HG02885 (cell line): Measurements from ENCODE around the gene KRT16.
"Not testable (repeated sequence)": the region's sequence is repeated elsewhere in the genome, so short reads cannot be mapped to it uniquely, and the experiment has no call there.

ENCODE experiments used
- ATAC-seq: cut with Tn5 transposase; IDR thresholded peaks from one replicate; pipeline ENCODE4 v1.9.1; 2021; ENCODE audit warnings: mild to moderate bottlenecking; ENCODE audit not compliant: unreplicated experiment, poor library complexity

KRT16 gene

DNA sequence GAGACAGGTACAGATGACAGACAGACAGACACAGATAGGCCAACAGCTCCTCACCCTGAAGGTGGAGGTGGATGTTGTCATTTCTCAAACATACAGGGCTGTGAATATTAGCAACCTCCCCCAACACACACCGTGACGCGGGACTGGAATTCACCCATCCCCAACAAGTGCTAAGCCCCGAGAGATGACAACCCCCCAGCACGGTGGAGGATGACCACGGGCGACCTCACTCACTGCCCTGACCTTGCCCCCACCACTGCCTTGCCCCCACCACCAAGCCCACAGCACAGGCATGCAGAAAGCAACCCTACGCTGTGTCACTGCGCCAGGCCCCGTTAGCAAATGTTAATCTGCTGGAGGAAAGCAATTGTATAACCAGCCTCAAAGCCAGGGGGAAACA, 16.7 kb upstream of the KRT16 start:
- ATAC-seq, result no peak

DNA sequence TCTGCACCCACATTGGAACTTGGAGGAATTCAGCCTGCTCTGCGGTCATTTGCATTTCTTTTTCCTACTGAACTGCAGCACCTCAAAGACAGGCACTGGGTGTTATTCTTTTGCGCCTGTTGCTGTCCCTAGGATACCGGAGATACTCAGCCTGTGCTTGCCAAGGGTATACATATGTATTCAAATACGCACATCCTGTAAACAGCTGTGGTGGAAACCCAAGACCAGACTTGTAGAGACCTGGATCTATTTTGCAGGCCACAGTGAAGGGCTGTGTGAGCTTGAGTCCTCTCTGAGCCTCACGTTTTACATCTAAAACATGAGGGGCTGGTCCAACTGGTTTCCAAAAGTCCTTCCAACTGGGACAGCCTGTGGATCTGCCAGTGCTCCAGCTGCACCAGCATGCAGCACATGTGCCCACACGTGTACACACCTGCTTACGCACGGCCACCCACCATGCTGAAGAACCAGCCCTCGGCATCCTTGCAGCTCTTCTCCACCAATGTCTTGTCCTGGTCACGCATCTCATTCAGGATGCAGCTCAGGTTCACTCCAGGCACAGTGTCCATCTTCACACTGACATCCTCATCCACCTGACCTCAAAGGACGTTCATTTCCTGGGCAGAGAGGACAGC, 16.2 kb upstream of the KRT16 start:
- not testable (repeated sequence) for ATAC-seq

DNA sequence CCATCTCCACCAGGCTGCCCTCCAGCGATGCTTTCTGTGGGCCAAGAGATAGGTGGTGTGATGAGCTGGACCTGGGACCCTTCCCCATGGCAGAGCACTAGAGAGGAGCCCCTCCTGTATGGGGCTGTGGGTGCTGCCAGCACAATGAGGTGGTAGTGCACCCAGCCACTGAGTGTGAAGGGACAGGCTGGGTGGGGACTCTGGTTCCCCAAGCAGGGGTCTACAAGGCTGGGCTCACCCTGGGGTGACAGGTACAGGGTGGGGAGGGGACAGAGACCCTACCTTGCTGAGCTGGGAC, 15.5 kb upstream of the KRT16 start:
- not testable (repeated sequence) for ATAC-seq

DNA sequence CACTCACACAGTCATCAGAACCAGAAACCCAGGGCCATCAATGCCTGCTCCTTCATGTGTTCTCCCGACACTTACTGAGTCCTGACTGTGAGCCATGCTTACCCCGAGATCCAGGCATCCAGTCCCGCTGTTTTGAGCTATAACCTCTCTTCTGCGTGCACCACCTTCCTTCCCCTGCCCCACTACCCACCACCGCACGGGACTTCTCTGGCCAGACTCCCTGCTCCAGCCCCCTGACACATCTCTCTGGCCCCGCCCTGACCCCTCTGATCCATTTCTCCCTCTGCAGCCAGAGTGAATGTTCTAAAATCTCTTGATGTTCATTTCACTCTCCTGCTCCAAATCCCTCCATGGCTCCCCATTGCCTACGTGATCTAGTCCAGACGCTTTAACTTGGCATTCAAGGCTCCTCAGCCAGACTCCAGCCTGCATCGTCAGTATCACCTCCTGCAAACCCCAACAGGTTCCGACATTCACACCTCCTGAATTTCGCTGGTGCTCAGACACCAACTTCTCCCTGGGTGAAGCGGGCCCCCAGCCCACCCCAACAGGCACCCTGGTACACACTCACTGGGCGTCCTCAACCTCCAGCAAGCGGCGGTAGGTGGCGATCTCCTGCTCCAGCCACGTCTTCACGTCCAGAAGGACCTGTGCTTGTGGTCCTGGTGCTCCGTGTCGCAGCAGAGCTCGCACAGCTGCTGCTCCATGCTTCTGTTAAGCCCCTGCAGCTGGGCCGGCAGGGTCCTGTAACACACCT, 14.9 kb upstream of the KRT16 start:
- ATAC-seq, result no peak

DNA sequence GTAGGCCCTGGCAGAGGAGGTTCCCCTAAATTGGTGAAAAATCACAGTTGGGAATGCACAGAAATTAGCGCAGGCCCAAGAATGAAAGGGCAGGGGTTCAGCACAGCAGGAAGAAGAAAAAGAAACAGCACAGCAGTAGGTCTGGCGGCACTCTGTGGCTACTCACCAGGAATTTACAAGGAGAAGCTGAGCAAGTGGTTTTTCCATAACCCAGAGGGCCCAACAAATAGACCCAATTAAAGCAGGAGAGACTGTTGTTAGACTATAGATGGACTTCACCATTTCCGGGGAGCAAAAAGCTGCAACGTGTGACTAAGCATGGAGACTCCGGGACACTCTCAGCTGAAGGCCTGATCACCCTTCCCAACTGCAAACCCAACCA, 14.3 kb upstream of the KRT16 start:
- ATAC-seq, result not testable (repeated sequence)

DNA sequence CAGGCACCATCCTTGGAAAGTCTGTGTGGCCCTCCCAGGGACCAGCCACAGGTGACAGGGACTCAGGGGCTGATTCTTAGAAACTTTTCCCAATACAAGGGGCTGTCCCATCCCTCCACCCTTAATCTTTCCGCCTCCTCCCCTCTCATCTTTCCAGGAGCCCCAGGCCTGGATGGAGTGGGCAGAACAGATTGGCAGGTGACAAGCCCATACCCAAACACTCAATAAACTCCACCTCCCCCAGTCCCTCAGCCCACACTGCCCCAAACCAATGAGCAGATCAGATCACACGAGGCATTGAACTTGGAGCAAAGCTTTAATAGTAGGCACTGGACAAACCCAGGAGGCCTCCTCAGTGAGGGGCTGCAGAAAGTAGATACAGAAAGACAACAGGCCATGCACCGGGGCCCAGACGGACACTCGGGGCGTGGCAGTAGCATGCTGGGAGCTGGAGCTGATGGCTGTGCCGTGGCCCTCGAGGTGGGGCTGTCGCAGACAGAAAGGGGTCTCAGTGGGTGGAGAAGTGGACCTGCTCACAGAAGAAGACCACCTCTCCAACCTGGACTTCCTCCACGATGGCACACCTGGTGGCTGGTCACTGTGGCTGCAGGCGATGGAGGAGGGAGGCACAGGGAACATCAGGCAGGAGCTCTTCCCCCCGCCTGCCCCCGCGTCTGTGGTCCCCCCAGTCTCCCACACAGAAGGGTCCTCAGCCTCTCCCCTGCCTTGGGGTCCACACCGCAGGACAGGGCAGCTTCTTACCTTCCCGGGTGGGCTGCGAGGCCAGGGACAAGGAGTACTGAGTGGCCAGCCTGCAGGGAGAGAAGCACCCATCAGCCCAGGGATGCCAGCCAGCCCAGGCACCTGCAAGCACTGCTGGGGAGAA, 13.7 kb upstream of the KRT16 start:
- ATAC-seq, result not testable (repeated sequence)

DNA sequence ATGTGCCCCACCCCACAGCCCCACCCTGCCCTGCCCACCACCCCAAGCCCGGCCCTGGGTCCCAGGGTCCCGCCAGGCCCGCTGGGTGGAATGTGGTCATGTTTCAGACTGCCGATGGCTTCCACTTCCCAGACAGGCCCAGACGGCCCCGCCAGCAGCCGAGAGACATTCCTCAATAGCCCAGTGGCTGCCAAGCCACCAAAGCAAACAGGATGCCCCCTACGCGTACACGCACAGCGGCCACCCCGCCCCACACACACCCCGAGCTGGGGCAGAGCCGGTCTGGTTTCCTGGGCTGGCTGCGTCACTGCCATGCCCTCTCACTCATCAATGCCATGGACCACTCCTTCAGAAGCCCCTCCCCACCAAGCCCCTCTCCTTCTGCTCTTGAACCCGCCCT, 13.0 kb upstream of the KRT16 start:
- ATAC-seq, result no peak

DNA sequence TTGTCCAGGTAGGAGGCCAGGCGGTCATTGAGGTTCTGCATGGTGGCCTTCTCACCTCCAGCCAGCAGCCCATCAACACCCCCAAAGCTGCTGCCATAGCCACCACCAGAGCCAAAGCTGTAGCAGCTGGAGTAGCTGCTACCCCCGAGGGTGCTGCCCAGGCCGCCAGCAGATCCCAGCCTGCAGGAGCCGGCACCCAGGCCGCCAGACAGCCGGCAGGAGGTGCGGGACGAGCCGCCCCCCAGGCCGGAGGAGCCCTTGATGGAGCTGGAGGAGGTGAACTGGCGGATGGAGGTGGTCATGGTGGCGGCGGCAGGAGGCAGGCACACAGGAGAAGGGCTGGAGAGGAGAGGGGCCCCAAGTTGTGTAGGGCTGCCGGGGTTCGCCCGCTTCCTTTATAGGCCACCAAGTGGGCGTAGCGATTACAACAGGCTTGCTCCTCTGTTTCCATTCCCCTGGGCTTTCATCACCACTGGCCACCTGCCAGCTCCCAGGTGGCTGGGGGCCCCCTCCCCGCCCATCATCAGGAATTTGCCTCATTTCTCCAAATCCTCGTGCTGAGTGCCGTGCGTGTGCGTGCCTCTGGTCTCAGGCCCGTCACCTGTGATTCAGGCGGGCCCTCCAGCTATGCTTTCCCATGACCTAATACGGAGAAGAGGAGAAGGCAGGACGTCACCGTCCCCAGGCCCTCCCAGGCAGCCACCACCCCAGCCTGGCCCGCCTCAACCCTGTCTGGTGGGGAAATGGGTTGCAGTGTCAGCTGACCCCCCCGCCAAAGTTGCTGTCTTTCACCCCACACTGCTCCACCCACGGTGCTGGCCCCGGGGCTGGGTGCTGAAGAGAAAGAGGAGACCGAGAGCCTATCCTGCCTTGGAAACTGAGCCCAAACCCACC, 11.9 kb upstream of the KRT16 start, which contains the start of gene KRT17:
KRT17 (minus strand) TSS at position 368 of the 894 bp plus-strand sequence; CDS start at position 302, 66 bp downstream.
- ATAC-seq, result no peak

DNA sequence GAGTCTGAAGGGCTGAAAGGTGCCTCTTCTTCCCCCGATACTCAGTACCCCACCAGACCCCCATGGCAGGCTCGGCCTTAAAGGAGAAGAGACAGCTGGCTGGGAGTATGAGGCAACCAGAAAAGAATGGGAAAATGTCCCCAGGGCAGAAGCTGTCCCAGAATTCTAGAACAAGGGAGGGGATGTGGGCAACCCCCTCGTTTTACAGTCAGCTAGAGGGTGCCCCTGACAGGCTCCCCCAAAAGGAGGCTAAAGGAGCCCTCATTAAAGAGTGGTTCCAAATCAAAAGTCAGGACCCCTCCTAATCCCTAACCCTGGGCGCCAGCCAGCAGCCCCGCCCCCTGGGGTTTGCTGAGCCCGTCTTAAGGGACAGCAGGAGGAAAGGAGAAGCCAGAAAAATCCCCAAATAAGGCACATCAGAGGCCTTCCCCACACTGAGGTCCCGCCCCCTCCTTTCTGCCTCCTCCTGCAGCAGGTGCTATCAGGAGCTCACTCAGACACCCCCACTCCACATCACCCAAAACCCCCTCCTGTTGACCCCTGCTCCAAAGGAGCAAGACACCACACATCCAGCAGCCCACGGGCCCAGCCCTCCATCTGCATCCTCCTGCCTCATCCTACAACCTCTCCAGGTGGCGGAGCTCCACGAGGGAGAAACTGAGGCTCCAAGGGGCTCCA, 10.8 kb upstream of the KRT16 start:
- not testable (repeated sequence) for ATAC-seq

DNA sequence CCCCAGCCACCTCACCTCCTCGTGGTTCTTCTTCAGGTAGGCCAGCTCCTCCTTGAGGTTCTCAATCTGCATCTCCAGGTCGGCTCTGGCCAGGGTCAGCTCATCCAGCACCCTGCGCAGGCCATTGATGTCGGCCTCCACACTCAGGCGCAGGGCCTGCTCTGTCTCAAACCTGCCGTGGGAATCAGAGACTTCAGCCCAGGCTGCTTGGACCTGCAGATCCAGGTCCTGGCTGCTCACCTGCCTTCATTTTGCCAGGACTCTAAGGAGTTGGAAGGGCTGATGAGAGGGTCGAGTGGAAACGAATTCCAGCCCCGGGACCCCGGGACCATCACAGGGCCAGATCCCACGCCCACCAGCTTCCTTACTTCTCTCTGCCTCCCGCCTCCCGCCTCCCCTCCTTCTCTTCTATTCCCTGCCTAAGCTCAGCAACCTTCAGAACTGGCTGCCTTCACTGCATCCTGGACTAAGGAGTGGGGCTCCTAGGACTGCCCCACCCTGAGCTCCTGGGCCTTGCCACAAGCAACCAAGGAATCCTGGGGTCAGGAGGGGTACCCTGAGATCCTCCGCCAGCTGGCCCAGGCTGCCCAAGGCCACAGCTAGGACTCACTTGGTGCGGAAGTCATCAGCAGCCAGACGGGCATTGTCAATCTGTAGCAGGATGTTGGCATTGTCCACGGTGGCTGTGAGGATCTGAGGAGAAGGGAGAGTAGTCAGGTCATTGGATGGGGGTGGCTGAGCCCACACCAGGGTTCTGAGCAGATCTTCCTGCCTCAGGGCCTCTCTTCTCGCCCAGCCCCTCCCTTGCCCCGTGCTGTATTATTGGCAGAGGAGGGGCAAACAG, 10.0 kb upstream of the KRT16 start:
- not testable (repeated sequence) for ATAC-seq

DNA sequence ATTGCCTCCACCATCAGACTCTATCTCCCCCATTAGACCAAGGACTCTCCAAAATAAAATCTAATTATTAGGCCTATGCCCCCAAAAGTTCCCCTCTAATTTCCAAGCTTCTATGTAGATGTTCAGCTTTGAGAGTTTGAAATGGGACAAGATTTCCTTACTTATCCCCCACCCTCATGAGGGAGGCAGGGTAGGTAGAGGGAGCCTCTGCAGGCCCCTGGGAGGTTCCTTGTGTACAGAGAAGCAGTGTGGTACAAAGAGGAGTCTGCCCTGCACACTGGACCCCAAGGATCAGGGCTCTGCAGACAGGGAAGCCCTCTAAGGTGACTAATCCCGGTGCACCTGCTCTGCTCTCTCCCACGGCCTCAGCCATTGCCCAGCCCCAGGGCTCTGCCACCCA, 9.3 kb upstream of the KRT16 start:
- no peak for ATAC-seq

DNA sequence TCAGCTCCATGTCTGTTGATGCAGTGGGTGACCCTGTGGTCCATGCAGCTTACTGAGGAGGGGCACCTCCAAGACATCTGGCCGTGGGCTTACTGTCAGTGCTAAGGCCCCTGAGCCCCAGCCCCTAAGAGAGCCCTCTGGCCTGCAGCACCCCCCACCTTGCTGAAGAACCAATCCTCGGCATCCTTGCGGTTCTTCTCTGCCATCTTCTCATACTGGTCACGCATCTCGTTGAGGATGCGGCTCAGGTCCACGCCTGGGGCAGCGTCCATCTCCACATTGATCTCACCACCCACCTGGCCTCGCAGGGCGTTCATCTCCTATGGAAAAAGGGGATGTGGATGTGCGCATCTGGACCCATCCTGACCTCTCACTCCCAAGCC, 8.9 kb upstream of the KRT16 start:
- not testable (repeated sequence) for ATAC-seq

DNA sequence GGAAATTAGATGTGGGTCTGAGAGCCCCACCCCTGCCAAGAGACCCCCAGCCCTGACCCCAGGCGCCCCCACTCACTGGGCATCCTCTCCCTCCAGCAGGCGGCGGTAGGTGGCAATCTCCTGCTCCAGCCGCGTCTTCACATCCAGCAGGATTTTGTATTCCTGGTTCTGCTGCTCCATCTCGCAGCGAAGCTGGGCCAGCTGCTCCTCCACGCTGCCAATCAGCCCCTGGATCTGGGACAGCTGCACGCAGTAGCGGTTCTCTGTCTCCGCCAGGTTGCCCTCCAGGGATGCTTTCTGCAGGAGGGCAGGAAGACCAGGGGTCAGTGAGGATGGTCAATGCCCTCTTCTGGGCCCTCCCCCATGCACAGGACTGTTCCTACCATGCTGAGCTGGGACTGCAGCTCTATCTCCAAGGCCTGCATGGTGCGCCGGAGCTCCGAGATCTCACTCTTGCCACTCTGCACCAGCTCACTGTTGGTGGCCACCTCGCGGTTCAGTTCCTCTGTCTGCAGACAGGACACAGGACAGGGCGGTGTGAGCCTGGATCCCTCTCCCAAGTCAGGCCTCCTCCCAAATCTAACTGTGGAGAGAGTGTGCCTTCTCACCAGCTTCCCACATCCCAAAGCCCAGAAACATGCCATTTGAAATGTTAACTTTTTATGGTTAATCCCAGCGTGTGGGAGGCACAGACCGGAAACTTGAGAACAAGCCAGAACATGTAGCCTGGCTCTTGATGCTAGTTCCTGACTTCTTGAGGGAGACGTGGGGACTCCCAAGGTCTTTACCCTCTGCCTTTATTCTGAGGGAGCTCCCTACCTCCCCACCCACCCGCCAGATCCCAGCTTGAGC, 8.2 kb upstream of the KRT16 start:
- no peak for ATAC-seq

DNA sequence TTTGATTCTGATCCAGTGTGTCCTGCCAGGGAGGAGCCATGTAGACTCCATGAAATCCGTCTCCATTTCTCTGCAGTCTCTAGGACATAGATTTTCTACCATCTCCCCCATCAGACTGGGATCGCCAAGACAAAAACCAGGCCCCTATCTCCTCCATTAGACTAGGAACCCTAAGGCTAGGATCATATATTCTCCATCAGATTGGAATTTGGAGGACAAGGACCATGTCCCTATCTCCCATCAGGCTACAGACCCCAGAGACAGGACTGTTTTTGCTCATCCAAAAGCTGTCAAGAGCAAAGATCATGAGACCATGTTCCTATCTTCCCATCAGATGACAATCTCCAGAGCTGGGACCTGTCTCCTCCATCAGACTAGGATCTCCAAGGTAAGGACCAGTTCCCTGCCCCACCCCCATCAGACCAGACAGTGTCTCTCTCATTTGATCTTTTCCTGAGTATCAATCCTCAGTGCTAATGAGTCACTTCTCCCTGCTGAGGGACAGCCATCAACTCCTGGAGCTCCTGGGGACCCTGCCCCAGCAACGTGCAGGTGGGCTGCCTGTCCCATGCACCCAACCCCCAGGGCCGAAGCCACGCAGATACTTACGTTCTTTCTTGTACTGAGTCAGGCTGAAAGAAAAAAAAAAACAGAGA, 7.5 kb upstream of the KRT16 start:
- ATAC-seq, result not testable (repeated sequence)

DNA sequence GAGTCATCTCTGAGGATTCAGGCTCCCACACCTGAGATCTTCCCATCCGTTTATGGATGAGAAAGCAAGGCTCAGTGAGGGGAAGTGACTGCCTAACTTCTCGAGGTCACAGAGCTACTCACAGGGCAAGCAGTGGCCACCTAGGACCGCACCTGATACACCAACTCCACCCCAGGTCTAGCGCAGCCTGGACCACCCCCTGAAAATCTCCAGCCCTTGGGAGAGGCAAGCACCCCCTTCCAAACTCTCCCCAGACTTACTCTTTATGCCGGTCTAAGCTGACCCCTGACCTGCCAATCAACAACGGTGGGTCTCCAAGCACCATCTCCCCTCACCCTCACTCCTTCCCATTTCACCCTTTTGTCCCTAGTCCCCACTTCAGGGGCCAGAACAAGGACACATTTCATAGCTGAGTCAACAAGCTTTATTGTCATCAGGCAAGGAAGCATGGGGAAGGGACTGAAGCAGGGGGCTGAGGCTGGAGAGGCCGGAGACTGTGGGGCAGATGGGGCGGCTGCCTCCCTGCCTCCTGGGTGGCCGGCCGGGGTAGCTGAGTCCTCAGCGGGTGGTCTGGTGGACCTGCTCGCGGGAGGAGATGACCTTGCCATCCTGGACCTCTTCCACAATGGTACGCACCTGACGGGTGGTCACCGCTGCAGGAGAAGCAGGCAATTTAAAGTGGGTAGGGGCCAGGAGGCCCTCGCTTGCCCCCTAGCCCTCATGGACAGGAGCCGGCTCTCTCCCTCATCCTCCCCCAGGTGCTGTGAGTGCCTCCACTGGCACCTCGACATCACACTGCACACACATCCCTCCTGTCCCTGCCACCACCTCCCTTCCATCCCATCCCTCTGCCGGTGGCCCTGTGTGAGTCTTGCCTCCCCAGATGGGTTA, 6.7 kb upstream of the KRT16 start:
- no peak for ATAC-seq

DNA sequence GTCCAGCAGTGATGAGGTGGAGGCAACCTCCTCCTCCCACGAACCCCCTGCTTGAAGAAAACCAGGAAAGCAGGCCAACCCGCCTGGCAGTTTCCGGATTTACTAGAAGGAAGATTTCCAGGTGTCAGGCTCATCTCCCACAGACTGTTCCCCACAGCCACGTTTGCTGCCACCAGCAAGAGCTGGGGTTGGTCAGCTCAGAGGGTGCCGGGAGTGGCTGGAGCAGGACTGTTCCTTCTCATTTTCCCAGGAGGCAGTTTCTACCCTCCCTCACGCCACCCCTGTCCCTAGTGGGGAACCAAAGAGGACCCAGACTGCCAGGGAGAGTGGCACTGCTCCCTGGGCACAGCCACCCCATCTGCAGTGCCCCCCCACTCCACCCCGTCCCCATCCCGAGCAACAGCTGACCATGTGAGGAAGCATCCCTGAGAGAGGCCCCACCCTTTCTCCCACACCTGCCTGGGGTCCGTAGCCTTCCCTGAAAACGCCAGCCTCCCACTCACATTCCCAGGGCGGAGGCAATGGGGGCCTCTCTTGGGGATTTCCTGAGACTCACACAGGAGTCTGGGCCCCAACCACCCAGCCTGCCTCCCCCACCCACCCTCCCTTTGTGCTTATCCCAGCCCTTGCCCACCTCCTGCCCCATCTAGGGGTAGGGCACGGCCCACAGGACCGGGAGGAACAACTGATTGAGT, 5.9 kb upstream of the KRT16 start:
- ATAC-seq, result no peak
